Fibroblast of mammary gland (primary cell): ENCODE data around the gene ADTRP.

ENCODE experiments used
- DNase-seq: peaks from one replicate; pipeline ENCODE4 v3.0.0-alpha.2; 2010; ENCODE audit warnings: low read depth
- H3K4me3 ChIP-seq: 2 replicates; pipeline ENCODE4 v1.5.1; 2011; ENCODE audit warnings: low read depth, mild to moderate bottlenecking, low read length, moderate library complexity; ENCODE audit not compliant: control insufficient read depth
- CTCF ChIP-seq: conservative IDR thresholded peaks from 2 replicates; pipeline ENCODE4 v1.5.1; 2011; ENCODE audit warnings: low read depth, low read length, inconsistent platforms; ENCODE audit not compliant: control insufficient read depth, insufficient read depth

Gene ADTRP

DNA sequence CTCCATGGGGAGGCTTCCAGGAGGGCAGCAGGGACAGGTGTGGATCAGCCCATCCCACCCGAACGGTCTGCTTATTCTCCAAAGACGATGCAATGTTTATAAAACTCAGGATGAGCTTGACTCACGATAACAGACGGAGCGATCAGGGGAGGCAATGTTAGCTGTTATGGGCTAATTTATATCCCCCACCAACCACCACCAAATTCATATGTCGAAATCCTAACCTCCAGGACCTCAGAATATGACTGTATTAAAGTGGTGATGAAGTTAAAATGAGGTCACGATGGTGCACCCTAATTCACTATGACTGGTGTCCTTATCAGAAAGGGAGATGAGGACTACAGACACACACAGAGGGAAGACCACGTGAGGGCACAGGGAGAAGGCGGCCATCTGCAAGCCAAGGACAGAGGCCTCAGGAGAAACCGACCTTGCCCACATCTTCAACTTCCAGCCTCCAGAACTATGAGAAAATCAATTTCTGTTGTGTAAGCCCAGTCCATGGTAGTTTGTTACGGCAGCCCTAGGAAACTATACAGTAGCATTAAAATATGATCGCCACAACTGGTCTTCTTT, 7.0 kb downstream of the ADTRP start:
- peak; percentile 96 for DNase-seq
- TF ChIP-seq CTCF: no peak
- H3K4me3 ChIP-seq: no peak overlapping the region

DNA sequence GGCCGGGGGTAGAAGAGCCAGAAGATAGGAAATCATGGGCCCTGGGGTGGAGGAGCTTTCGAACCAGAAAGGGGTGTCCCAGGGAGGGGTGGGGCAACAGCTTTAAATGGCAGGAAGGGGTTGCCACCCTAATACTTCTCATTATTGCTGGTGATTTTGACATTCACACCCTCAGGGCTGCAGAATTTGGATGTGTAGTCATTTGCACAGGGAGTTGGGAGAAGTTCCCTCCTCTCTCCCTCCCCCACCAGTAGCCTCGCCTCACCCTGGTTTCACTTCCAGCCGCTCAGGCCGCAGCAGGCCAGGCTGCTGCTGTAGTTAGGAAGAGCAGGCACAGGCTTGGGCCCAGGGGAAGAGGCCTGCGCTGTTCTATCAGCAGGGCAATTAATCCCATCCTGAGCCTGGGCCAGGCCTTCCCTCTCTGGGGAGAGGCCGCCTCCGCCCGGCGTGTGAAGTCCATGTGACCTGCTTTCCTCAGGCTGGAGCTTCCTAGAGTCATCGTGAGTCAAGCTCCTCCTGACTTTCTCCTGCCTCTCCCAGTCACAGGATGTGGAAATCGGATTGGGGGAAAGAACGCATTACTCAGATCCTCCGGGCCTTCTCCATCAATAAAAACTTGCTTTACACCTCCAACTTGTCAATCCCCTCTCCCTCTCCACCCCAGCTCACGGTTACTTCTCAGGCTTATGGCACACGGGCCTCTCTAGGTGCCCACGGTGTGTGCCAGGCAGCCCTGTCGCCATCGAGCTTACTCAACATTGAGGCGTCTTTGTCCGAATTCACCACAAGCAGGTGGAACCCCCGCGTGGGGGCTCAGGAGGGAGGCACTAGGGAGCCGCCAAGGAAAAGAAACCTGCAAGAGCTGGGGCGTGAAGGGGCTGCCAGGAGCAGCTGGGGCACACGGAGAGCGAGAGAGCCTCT, 7.8 kb downstream of the ADTRP start:
- DNase-seq: peak; percentile 100
- no peak for TF ChIP-seq CTCF
- no peak overlapping the region for H3K4me3 ChIP-seq

- TF ChIP-seq CTCF: no peak
- H3K4me3 ChIP-seq: no peak overlapping the region
- DNase-seq: no peak
These were observed 8.6 kb downstream of the ADTRP start for GRCh38 chr6:11769811-11770545.

GRCh38 chr6:11769244-11769643, 9.4 kb downstream of the ADTRP start:
- no peak for TF ChIP-seq CTCF
- no peak overlapping the region for H3K4me3 ChIP-seq
- peak; percentile 50 for DNase-seq

GRCh38 chr6:11767978-11768756, 10.4 kb downstream of the ADTRP start:
- no peak for TF ChIP-seq CTCF
- no peak overlapping the region for H3K4me3 ChIP-seq
- peak; percentile 30 for DNase-seq

GRCh38 chr6:11767458-11767857, 11.1 kb downstream of the ADTRP start:
- no peak for TF ChIP-seq CTCF
- no peak for DNase-seq
- no peak overlapping the region for H3K4me3 ChIP-seq
